SU-DHL-6 (cell line): ENCODE data around the gene KCNJ15.

Experiments
- EZH2phosphoT487 ChIP-seq: fragments of 200-600 bp; sonication (generic), shearing (Covaris generic); conservative IDR thresholded peaks from 2 replicates; pipeline ENCODE4 v1.6.1; 2018; ENCODE audit warnings: mild to moderate bottlenecking, antibody characterized with exemption, low read length, moderate library complexity, mixed read lengths
- TF ChIP-seq, protein P1 (sequence below): fragments of 200-600 bp; sonication (generic); IDR thresholded peaks from one replicate; pipeline ENCODE4 v1.5.1; 2017; ENCODE audit warnings: antibody characterized with exemption, mild to moderate bottlenecking, low read length, moderate library complexity; ENCODE audit not compliant: insufficient read depth, poor library complexity, severe bottlenecking

DNA sequence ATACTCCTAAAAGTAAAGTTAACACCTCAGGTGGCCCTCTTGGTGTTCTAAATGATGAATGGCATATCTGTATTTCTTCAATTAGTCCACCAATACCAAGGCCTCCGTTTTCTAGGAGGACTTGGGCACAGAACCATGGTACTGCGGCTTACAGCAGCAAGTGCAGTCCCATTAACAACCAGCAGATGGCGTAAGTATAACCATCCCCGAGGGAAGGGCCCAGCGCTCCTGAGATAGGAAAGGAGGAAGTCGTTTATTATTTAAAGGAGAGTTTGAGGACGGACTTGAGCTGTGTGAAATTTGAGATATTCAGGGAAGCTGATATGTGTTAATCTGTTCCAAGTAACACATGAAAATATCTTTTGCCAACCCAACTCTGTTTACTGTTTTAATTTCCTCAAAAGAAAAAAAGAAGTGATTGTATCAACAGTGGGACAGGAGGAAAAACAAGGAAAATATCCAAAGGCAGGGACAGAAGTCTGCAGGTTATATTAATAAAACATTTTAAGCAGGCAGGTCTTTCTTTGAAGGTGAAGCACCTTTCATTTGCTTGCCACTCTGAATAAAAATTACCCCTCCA, 37.7 kb upstream of the KCNJ15 start:
- TF ChIP-seq, protein P1, sequence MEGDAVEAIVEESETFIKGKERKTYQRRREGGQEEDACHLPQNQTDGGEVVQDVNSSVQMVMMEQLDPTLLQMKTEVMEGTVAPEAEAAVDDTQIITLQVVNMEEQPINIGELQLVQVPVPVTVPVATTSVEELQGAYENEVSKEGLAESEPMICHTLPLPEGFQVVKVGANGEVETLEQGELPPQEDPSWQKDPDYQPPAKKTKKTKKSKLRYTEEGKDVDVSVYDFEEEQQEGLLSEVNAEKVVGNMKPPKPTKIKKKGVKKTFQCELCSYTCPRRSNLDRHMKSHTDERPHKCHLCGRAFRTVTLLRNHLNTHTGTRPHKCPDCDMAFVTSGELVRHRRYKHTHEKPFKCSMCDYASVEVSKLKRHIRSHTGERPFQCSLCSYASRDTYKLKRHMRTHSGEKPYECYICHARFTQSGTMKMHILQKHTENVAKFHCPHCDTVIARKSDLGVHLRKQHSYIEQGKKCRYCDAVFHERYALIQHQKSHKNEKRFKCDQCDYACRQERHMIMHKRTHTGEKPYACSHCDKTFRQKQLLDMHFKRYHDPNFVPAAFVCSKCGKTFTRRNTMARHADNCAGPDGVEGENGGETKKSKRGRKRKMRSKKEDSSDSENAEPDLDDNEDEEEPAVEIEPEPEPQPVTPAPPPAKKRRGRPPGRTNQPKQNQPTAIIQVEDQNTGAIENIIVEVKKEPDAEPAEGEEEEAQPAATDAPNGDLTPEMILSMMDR = peak; percentile 90
- TF ChIP-seq EZH2phosphoT487 = no peak
